BE2C (cell line): Measurements from ENCODE around the gene ARHGAP22.
A peak's percentile ranks its signal among the peaks of the same experiment; 100 is the strongest.
"Not testable (repeated sequence)": the region's sequence is repeated elsewhere in the genome, so short reads cannot be mapped to it uniquely, and the experiment has no call there.

Source experiments
- DNase-seq: peaks from one replicate; pipeline ENCODE4 v3.0.0-alpha.2; 2020
- H3K27me3 ChIP-seq: fragments of 250-450 bp; sonication (Bioruptor Pico); 2 replicates; pipeline ENCODE4 v1.5.1; 2020; ENCODE audit warnings: mild to moderate bottlenecking
- H3K36me3 ChIP-seq: fragments of 250-450 bp; sonication (Bioruptor Pico); 2 replicates; pipeline ENCODE4 v1.5.1; 2020; ENCODE audit warnings: mild to moderate bottlenecking
- H3K4me1 ChIP-seq: fragments of 250-450 bp; sonication (Bioruptor Pico); 2 replicates; pipeline ENCODE4 v1.5.1; 2020
- H3K4me3 ChIP-seq: 2 replicates; pipeline ENCODE4 v1.5.1; 2011; ENCODE audit warnings: low read depth, low read length
- H3K9me3 ChIP-seq: fragments of 250-450 bp; sonication (Bioruptor Pico); 2 replicates; pipeline ENCODE4 v1.5.1; 2020
- CTCF ChIP-seq: IDR thresholded peaks from 2 replicates; pipeline ENCODE4 v1.5.1; 2012; ENCODE audit warnings: mild to moderate bottlenecking, low read depth, low read length

The ARHGAP22 gene

GRCh38 chr10:48649349-48649944, 44.6 kb upstream of the ARHGAP22 start:
- H3K4me3 ChIP-seq: no peak overlapping the region
- no peak for DNase-seq
- TF ChIP-seq CTCF: peak; percentile 4; the same call in 1 of the 2 replicates
- H3K36me3 ChIP-seq: no peaks in the 10 kb centered on the region
- no peaks in the 10 kb centered on the region for H3K27me3 ChIP-seq
- H3K9me3 ChIP-seq: no peaks in the 10 kb centered on the region
- no peaks in the 10 kb centered on the region for H3K4me1 ChIP-seq

DNA sequence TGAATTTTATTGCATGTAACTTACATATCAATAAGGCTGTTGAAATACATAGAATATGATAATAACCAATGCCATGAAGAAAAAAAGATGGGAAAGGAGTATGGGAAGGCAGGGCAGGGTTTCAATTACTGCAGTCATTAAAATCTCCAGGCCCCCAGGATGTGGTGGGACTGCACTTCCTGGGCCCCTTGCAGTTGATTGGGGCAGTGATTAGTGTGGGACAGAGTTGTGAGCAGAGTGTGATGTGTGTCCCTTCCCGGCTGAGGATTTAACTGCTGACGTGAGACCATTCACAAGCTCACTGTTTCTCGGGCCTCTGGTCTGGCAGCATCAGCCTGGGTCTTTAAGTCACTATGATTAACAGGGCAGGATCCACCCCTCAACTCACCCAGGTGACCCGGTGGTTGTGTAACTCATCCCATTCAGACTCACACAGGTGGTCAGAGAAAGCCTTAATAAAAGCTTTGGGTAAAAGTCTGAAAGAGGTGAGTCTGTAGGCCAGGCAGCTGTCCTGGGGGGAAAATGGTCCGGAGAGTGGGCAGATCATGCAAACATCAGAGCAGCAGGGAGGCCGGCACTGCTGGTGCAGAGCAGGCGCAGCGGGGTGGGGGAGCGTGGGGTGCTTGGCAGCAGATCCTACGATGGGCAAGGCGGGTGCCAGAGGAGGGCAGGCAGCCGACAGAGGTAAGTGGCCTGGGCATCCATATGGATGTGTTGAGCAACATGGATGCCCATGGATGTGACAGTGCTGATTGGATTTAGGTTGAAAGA, 43.5 kb upstream of the ARHGAP22 start:
- Histone ChIP-seq H3K27me3 (no peaks in the 10 kb centered on the region), H3K9me3 (no peaks in the 10 kb centered on the region), H3K4me1 (no peaks in the 10 kb centered on the region), H3K36me3 (no peaks in the 10 kb centered on the region), H3K4me3 (no peak overlapping the region)
- no peak for DNase-seq
- TF ChIP-seq CTCF: no peak

DNA sequence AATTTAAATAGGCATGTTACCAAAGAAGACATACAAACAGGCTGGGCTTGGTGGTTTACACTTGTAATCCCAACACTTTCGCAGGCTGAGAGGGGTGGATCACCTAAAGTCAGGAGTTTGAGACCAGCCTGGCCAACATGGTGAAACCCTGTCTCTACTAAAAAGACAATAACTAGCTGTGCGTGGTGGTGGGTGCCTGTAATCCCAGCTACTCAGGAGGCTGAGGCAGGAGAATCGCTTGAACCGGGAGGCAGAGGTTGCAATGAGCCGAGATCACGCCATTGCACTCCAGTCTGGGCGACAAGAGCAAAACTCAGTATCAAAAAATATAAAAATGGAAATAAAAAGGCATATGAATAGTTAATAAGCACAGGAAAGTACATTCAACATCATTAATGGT, 42.2 kb upstream of the ARHGAP22 start:
- not testable (repeated sequence) for H3K4me1 ChIP-seq, H3K9me3 ChIP-seq, H3K4me3 ChIP-seq, H3K36me3 ChIP-seq, H3K27me3 ChIP-seq, DNase-seq

- no peaks in the 10 kb centered on the region for H3K27me3 ChIP-seq
- no peak for TF ChIP-seq CTCF
- no peaks in the 10 kb centered on the region for H3K9me3 ChIP-seq
- no peak overlapping the region for H3K4me3 ChIP-seq
- no peaks in the 10 kb centered on the region for H3K36me3 ChIP-seq
- H3K4me1 ChIP-seq: no peaks in the 10 kb centered on the region
- no peak for DNase-seq
These were observed 40.7 kb upstream of the ARHGAP22 start for GRCh38 chr10:48645600-48645999.

DNA sequence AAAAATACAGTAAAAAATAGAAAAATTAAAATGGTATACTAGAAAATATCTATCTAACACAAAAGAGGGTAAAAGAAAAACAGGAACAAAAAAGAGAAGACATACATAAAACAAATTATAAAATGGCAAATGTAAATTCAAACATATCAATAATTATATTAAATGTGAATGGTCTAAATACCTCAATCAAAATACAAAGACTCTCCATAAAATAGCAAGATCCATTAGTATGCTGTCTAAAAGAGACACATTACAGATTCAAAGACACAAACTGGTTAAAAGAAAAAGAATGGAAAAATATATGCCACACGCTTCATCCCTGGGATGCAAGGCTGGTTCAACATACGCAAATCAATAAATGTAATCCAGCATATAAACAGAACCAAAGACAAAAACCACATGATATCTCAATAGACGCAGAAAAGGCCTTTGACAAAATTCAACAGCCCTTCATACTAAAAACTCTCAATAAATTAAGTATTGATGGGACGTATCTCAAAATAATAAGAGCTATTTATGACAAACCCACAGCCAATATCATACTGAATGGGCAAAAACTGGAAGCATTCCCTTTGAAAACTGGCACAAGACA, 36.3 kb upstream of the ARHGAP22 start:
- H3K9me3 ChIP-seq, H3K4me1 ChIP-seq, H3K27me3 ChIP-seq, H3K4me3 ChIP-seq, H3K36me3 ChIP-seq, DNase-seq: not testable (repeated sequence)

DNA sequence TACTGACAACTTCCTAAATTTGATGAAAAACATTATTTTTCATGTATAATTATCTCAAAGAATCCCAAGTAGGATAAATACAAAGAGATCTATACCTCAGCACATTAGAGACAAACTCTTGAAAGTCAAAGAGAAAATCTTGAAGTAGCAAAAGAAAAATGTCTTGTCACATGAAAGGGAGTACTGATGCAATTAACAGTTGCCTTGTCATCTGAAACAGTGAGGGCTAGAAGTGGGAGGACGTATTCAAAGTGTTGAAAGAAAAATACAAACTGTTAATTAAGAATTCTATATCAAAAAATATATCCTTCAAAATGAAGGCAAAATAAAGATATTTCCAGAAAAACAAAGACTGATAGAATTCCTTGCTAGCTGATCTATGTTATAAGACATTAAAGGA, 35.5 kb upstream of the ARHGAP22 start:
- TF ChIP-seq CTCF: no peak
- no peaks in the 10 kb centered on the region for H3K36me3 ChIP-seq
- no peak for DNase-seq

DNA sequence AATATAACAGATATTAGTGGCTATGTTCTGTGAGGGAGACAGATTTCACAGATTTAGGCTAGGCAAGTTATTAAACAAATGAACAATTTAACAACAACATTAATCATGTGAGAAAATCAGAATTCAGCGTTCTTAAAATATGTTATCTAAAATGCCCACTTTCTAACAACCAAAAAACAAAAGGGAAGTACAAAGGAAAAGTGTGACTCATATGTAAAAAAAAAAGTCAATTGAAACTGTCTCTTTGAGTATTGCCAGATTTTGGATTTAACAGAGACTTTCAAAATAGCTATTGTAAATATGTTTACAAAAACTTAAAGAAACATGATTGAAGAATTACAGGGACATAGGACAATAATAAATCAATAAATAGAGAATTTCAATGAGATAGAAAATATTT, 34.8 kb upstream of the ARHGAP22 start:
- H3K9me3 ChIP-seq: no peaks in the 10 kb centered on the region
- H3K27me3 ChIP-seq: no peaks in the 10 kb centered on the region
- no peak for TF ChIP-seq CTCF
- H3K36me3 ChIP-seq: no peaks in the 10 kb centered on the region
- no peak overlapping the region for H3K4me3 ChIP-seq
- DNase-seq: no peak
- H3K4me1 ChIP-seq: peaks cover 4% of the 10 kb centered on the region; the same call in 1 of the 2 replicates

More for the DNA sequence above, 35.5 kb upstream of the ARHGAP22 start:
- Histone ChIP-seq H3K27me3 (no peaks in the 10 kb centered on the region), H3K4me1 (no peaks in the 10 kb centered on the region), H3K4me3 (no peak overlapping the region), H3K9me3 (no peaks in the 10 kb centered on the region)
